ENCODE results near the gene RUNX2. TPM values are rescaled to one million over a fixed set of nuclear protein-coding genes. Genes with fewer than 3 reads are reported as not detected.

The RUNX2 gene
- total and polyA plus RNA-seq, 2 of the 8 experiments (the other 6 are each of a cell fraction or from before 2014, with no cell fraction given), result 0.26 to 1.2 TPM

DNA sequence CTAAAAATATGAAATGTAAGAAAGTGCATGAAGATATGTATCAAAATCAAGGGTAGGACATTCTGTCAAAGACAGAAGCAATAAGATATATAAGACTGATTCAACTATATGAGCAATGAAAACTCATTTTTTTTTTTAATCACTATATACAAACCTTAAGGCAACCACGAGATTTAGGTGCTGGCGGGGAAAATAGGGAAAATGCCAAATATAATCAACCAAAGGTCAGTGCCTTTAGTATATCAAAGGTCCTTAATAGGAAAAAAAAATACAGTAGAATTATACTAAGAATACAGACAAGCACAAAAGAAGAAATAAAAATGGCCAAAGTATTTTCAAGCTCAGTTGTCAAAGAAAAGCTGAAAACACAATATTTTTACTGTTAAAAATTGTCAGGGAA, 25.5 kb downstream of the RUNX2 start:
- Histone ChIP-seq H3K27ac (ENCODE audit: low read depth, low read length) (no peak overlapping the region), H3K9me3 (ENCODE audit: insufficient read depth in 2 of 2, low read depth in 1 of 2, low read length in 1 of 2) (no peaks in the 10 kb centered on the region), H3K18ac (ENCODE audit: extremely low read depth, low read length) (no peak overlapping the region), H3K56ac (replicated peaks; ENCODE audit: insufficient read length, low read depth, low read length) (no peak overlapping the region), H4K91ac (replicated peaks; ENCODE audit: insufficient read length, low read length) (no peak overlapping the region), H4K20me1 (replicated peaks in 1 of 2; ENCODE audit: control insufficient read depth in 1 of 2, insufficient read depth in 2 of 2, low read length in 2 of 2) (peaks cover 2% of the 10 kb centered on the region in 2 experiments), H3K79me2 (ENCODE audit: control insufficient read depth in 1 of 2, insufficient read depth in 2 of 2, low read length in 2 of 2) (no peaks in the 10 kb centered on the region), H3K79me1 (ENCODE audit: low read depth, low read length) (no peaks in the 10 kb centered on the region), H2BK5ac (ENCODE audit: low read depth, low read length) (no peak overlapping the region), H2BK20ac (ENCODE audit: low read length) (no peak overlapping the region), H2BK15ac (ENCODE audit: low read length) (no peak overlapping the region), H3K36me3 (ENCODE audit: control insufficient read depth in 2 of 4, insufficient read depth in 4 of 4, low read length in 3 of 4) (no peaks in the 10 kb centered on the region), H3K4me2 (ENCODE audit: insufficient read depth in 1 of 2, low read depth in 2 of 2, low read length in 2 of 2) (no peak overlapping the region), H2BK12ac (ENCODE audit: low read depth, low read length) (no peak overlapping the region), H3K23ac (ENCODE audit: insufficient read length) (no peak overlapping the region), H3K4ac (replicated peaks; ENCODE audit: insufficient read length, low read depth, low read length) (no peak overlapping the region), H2AK5ac (ENCODE audit: low read depth, low read length) (no peak overlapping the region), H3K4me3 (ENCODE audit: extremely low read depth in 1 of 4, insufficient read depth in 2 of 4, low read depth in 3 of 4, low read length in 4 of 4) (no peak overlapping the region), H3K23me2 (ENCODE audit: low read depth, low read length) (no peaks in the 10 kb centered on the region), H4K5ac (ENCODE audit: insufficient read length, low read depth, low read length) (no peak overlapping the region), H2BK120ac (replicated peaks; ENCODE audit: low read depth, low read length) (no peak overlapping the region), H3K14ac (ENCODE audit: insufficient read length) (no peak overlapping the region), H3K4me1 (replicated peaks in 1 of 4; ENCODE audit: control insufficient read depth in 3 of 4, insufficient read depth in 4 of 4, low read length in 3 of 4) (peaks cover 0 to 2% (median 0%) of the 10 kb centered on the region in 4 experiments; a peak in 1 of 7 replicates), H2AFZ (ENCODE audit: low read length) (no peak overlapping the region), H3K27me3 (replicated peaks in 1 of 4; ENCODE audit: control insufficient read depth in 3 of 4, extremely low read depth in 1 of 4, insufficient read depth in 3 of 4, low read length in 3 of 4) (peaks cover 0 to under 1% (median 0%) of the 10 kb centered on the region in 4 experiments; a peak in 1 of 7 replicates), H3K9ac (replicated peaks in 1 of 4; ENCODE audit: extremely low read depth in 1 of 4, low read depth in 3 of 4, low read length in 3 of 4) (no peak overlapping the region), H4K8ac (ENCODE audit: extremely low read depth, insufficient read depth, low read length) (no peak overlapping the region)
- ChIA-PET CTCF (ENCODE audit: partially characterized antibody) (no interaction called here), POLR2A (ENCODE audit: partially characterized antibody) (interaction anchor here (0.6 kb wide), 1 partner anchor 15 kb away, joined by 5 read pairs; no protein-coding TSS in a partner anchor)
- no peak for FAIRE-seq
- WGBS, 2 experiments (ENCODE audit: extremely low coverage in 1 of 2, insufficient coverage in 1 of 2, insufficient read length in 1 of 2, insufficient replicate concordance in 2 of 2, low coverage in 1 of 2, low lambda C conversion rate in 2 of 2, missing lambda C conversion rate in 1 of 2), result 92% methylated on average over 2 of the region's 2 CpGs; no CpG with 5 or more reads in 1 of the 2 experiments
- no peak for TF ChIP-seq ZNF274 (IDR thresholded peaks at IDR 0.05; ENCODE audit: borderline replicate concordance, extremely low read depth, low read length)
- no peak for TF ChIP-seq RFX5 (IDR thresholded peaks at IDR 0.05; ENCODE audit: borderline replicate concordance, low read depth, low read length)
- no peak for TF ChIP-seq TAF1 (IDR thresholded peaks at IDR 0.05; ENCODE audit: low read depth, low read length)
- no peak for TF ChIP-seq KDM5A (IDR thresholded peaks at IDR 0.05; ENCODE audit: low read length)
- TF ChIP-seq RBBP5 (IDR thresholded peaks at IDR 0.05; ENCODE audit: borderline replicate concordance, low read depth, low read length), result no peak
- DNase-seq (ENCODE audit: low read depth in 1 of 2, low spot score in 2 of 2), result no peak

All from H1 (cell line).